Left forelimb (tissue), 1 donor: ENCODE measurements around the gene OLFM1.
"Not testable (repeated sequence)": the region's sequence is repeated elsewhere in the genome, so short reads cannot be mapped to it uniquely, and the experiment has no call there.

Source experiments
- DNase-seq: peaks from one replicate; pipeline ENCODE4 v3.0.0-alpha.2; 2018; ENCODE audit warnings: low spot score

Gene OLFM1

DNA sequence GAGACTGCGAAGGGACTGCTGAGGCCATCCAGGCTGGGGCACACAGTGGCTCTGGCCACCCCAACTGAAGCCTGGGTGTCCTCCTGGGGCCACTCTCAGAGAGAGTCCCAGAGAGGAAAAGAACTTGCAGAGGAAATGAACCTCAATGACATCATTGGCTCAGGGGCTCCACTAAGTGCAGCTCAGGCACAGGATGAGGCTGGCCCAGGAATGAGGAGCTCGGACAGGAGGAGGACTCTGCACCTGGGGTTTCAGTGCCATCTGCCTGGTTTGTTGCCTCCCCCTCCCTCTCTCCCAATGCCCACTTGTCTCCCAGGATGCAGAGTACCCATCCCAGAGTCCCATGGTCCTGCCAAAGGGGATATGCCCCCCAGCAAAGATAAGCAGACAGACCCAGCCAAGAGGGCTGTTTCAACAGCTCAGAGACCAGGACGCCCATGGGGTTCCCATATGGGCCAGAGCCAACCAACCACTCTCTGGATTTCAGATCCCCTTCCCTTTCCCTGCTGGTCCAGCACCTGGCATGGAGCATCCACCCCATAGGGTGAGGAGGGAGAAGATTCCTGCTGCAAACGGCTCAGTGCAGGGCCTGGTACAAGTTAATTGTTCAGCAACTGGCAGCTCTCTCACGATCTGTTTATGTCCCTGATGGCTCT, 26.9 kb upstream of the OLFM1 start:
- peak; percentile 57 for DNase-seq

DNA sequence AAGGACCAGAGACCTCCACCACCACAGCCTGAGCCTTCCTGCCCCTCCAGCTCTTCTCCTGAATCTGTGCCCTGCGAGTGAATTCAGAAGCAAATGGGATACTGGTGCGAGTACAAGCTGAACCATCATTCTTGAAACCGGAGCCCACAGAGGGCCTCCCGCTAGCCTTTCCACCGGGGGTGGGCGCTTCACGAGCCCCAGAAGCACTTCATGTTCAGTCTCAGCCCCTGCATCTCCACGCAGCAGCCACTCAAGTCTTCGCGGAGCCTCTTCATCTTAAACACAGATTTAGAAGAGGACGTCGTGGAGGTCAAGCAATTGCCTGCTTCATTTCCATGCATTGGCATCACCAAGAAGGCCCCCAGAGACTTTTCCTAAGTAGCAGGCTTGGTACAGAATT, 26.0 kb upstream of the OLFM1 start:
- no peak for DNase-seq

DNA sequence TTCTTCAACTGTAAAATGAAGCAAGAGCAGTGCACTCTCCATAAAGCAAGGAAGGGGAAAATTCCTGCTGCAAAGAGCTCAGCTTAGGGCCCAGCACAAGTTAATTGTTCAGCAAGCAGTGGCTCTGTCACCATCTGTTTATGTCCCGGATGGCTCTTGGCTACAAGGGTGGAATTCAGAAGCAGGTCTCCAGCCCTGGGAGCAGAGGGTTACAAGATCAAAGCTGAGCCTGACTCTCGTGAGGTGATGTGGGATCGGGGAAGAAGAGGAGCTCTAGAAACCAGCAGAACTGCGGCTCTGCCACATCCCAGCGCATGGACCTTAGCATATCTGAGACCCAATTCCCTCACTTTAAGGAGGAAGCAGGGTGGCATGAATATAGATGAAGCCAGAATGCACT, 25.2 kb upstream of the OLFM1 start:
- no peak for DNase-seq

DNA sequence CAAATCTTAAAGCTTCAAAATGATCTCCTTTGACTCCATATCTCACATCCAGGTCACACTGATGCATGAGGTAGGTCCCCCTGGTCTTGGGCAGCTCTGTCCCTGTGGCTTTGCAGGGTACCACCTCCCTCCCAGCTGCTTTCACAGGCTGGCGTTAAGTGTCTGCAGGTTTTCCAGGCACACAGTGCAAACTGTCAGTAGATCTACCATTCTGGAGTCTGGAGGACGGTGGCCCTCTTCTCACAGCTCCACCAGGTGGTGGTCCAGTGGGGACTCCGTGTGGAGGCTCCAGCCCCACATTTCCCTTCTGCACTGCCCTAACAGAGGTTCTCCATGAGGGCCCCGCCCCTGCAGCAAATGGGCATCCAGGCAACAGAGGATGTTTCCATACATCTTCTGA, 24.0 kb upstream of the OLFM1 start:
- not testable (repeated sequence) for DNase-seq

DNA sequence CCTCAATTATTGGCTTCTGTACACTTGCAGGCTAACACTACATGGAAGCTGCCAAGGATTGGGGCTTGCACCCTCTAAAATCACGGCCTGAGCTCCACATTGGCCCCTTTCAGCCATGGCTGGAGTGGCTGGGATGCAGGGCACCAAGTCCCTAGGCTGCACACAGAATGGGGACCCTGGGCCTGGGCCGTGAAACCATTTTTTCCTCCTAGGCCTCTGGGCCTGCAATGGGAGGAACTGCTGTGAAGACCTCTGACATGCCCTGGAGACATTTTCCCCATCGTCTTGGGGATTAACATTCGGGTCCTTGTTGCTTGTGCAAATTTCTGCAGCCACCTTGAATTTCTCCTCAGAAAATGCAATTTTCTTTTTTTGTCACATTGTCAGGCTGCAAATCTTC, 23.6 kb upstream of the OLFM1 start:
- DNase-seq = not testable (repeated sequence)

DNA sequence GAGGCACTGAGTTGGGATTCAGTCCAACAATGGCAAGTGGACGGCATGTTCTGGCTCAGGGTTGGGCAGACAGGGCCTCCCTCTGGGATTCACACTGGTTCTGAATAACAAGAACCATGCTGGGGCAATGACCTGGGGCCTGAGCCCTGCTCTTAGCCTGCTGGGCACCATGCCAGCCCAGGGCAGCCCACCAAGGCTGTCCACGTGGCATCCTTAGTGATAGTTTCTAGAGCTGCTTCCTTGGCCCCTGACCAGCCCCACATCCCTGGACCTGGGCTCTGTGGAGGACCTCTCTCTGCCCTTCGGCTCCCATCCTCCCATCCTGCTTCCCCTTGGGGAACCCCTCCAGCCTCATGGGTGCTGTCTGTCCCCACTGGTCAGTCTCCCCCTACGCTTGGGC, 22.3 kb upstream of the OLFM1 start:
- DNase-seq = peak; percentile 50

DNA sequence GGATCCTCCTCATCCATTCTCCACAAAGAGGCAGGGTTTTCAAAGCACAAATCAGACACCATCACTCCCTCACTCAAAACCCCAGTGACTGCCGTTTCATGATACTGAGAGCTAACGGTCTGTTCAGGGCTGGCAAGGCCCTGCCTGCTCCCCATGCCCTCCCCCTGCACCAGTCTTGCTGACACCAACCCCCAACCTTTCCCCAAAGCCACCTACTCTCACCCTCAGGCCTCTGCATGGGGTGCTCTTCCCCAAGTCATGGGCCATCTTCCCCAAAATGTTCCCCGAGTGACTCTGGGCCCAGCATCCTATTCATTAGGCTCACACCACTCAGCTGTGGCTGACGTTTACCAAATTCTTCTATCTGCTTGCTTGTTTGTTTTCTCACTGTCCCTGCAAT, 21.7 kb upstream of the OLFM1 start:
- DNase-seq = no peak

DNA sequence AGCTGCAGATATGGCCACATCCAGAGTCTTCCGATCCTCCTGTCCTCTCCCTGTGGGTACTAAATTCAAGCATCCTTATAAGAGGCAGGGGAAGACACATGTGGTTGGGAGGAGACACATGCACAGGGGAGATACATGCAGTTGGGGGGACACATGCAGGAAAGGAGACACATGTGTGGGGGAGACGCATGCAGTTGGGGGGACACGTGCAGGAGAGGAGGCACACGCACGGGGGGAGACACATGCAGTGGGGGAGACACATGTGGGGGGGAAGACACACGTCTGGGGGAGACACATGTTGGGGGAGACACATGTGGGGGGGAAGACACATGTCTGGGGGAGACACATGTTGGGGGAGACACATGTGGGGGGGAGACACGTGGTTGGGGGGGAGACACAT, 21.2 kb upstream of the OLFM1 start:
- DNase-seq = no peak

DNA sequence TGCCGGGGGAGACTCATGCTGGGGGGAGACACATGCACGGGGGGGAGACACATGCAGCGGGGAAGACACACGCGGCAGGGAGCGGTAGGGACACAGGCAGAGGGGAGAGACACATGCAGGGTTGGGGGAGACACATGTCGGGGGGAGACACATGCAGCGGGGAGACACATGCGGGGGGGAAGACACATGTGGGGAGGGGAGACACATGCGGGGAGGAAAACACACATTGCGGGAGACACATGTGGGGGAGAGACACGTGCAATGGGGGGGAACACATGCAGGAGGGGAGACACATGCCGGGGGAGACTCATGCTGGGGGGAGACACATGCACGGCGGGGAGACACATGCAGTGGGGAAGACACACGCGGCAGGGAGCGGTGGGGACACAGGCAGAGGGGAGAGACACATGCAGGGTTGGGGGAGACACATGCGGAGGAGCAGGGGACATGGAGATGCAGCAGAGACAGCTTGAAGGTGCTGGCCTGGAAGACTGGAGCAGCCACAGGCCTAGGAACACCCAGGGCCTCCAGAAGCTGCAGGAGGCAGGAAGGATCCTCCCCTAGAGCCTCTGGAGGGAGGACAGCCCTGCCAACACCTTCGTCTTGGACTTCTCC, 20.3 kb upstream of the OLFM1 start:
- peak; percentile 53 for DNase-seq

DNA sequence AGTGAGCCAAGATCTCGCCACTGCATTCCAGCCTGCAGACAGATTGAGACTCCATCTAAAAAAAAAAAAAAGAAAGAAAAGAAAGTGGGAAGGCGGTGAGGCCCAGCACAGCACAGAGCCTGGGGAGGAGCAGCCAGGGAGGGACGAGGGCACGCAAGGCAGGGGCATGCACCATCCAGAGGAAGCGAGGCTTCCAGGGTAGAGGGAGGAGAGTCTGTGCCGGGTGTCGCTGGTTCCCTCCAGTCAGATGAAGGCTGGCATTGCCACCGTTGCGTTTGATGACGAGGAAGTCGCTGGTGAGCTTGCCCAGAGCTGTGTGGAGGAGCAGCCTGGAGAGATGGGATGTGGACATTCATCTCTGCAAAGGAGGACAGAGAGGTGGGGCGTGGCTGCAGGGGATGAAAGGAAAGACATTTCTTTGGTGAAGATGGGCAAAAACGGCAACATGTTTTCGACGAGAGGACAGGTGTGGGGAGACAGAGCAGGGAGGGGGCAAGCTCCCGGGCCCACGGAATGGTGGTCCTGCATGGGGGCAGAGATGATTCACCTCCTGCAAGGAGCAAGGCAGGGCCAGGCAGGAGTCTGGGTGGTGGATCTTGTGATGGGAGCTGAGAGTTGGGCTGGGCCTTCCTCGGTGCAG, 18.6 kb upstream of the OLFM1 start:
- DNase-seq = peak; percentile 42

DNA sequence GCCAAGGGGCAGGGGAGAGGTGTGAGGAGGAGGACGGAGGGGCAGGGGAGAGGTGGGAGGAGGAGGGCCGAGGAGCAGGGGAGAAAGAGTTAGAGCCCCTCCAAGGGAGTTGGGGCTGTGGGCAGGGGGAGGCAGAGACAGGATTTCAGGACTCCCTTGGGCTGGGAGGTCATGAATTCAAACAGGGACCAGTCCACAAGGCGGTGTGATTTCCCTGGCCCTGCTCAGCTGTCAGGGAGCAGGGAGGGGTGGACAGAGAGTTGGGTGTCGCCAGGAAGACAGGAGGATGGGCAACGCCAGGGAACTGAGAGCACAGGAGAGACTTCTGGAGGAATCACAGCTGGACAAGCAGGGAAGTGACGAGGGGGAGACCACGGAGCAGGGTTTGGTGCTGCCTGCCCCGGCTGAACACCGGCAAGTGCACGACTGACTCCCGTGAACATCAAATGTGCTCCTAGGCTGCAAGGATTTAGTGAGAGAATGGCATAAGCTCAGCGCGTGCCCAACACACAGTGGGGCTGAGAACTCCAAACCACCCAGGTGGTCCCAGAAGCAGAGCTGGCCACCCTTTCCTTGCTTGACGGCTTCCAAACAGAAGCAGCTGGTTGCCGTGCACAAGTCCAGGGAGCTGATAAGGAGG, 17.8 kb upstream of the OLFM1 start:
- peak; percentile 33 for DNase-seq

DNA sequence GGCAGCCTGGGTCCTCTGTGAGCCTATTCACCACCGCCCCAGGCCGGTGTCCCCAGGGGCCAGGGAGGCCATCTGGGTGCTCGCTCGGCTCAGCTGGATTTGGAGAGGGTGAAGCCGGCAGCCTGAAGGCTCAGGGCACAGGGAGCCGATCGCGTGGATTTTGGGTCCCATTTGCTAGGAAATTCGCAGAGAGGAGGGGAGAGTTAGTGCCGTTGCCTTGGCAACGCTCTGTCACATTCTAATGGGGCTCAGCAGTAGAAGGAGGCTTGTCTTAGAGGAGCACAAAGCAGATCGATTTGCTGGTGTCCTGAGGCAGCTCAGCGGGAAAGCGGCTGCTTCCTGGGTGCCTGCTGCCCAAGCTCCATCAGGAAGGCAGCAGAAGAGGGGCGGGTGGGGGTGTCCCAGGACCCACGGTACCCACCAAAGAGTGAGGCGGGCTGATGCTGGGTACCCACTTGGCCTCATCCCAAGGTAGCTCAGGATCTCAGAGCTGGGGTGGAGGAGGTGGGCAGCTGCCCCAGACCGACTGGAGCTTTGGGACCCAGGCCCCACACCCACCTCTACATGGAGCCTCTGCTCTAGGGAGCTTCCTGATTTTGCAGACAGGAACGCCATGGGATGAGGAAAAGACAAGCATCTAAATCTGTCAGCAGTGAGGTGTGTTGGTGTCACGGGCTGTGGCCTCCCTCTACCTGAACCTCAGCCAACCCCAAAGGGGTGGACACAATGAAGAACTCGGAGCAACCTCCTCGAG, 17.1 kb upstream of the OLFM1 start:
- peak; percentile 48 for DNase-seq

DNA sequence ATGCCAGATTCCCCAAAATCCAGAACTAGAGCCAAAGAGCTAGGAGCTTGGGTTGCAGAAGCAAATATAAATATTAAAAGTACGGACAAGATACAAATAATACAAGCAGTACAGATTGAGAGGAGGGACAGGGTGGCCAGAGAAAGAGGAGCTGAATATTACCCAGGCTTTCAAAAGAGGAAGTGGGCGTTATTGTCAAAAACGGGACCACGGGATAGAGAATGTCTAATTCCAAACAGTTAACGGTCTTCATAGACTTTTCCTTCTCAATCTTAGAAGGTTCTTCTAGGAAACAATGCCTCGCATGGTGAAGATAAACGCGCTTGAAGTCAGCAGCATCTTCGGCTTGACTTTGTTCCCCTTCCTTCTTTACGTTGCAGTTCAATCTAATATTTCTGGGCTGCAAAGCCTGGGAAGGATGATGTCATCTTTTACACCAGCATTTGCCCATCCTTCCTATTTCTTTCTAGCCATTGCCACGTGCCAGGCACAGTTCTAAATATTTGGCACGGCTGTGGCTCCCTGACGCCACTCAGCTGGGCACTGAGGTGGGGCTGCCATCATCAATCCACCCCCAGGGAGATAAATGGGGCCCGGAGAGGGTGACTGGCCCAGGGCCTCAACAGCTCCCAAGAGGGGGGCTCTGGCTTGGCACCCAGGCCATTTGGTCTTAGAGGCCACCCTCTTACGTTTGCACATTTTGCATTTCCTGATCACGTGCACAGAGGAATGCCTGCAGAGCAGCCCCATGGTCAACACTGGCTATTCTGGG, 16.3 kb upstream of the OLFM1 start:
- no peak for DNase-seq

DNA sequence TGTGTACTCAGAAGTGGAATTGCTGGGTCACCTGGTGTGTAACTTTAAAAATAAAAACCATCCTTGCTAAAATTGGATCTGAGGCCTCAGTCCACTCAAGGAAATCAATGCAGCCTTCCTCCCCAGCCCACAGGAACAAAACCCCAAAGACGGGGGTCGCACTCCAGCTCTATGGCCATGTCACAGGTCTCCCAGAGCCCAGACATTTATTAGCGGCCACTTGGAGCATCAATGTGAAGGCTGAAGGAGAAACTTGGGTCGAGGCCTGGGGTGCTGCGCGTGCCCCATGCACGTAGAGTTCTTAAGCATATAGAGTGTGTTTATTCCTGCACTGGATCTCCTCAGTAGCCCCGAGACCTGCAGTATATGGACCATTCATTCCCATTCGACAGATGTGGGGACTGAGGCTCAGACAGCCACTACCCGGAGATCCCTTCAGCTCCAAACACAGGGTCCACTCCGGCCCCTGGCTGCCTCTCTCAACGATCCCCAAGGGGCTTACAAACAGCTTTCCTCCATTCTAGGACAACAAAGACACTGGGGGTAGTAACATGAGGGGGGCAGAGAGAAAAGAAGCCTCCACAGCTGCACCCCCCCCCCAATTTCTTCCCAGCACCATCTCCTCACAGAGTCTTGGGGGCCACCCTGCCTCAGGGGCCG, 14.3 kb upstream of the OLFM1 start:
- DNase-seq = peak; percentile 36

DNA sequence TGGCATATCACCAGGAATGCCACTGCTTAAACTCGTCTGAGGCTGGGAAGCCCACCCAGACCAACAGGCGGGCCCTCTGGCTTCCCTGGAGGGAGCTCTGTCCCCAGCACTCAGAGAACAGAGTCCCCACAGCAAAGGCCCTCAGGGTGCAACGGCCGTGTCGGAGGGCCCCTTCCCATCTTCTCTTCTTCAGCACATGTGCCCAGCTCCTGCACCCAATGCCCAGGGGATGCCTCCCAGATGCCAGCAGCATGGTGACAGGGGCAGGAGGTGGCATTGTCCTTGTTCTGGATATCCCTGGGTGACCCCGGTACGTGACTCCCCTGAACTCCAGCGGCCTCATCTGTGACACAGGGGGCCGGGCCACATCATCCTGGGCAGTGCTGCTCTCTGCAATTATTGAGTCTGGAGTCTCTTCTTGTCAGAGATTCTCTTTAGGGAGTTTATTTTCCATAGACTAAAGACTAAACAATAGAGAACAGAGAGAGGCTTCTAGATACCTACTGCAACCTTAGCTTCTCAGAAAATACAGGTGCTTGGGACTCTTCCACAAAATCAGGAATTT, 13.6 kb upstream of the OLFM1 start:
- peak; percentile 30 for DNase-seq

DNA sequence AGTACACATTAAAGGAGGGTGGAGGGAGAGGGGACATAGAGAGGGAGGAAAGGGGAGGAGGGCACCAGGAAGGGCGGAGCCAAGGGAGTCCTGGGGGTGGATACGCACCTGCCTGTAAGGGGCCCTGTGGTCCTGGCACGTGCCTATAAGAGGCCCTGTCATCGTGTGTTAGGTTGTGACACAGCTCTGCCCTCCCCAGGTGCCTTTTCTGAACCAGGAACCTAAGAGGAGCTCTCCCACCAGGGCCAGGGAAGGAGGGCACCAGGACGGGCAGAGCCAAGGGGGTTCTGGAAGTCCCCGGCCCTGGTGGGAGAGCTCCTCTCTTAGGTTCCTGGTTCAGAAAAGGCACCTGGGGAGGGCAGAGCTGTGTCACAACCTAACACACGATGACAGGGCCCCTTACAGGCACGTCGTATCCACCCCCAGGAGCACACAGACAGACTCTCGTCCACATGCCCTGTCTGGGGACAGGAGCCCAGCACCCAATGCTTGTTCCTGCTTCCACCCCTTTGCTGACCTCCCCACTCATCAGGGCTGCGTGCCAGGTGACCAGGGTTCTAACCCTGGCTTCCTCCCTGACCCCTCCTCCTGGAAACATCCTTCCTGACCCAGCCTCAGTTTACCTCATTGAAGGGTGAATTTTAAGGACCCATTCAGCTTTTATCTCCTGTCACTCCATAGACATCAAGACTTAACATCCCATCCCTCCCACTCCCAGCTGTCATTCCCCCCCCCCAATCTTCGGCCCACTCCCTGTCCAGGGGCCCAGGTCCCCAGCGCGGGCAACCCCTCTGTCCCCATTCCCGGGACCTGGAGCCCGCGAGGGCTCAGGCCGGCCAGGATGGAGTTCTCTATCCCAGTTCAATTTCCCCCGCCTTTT, 12.9 kb upstream of the OLFM1 start:
- peak; percentile 44 for DNase-seq

DNA sequence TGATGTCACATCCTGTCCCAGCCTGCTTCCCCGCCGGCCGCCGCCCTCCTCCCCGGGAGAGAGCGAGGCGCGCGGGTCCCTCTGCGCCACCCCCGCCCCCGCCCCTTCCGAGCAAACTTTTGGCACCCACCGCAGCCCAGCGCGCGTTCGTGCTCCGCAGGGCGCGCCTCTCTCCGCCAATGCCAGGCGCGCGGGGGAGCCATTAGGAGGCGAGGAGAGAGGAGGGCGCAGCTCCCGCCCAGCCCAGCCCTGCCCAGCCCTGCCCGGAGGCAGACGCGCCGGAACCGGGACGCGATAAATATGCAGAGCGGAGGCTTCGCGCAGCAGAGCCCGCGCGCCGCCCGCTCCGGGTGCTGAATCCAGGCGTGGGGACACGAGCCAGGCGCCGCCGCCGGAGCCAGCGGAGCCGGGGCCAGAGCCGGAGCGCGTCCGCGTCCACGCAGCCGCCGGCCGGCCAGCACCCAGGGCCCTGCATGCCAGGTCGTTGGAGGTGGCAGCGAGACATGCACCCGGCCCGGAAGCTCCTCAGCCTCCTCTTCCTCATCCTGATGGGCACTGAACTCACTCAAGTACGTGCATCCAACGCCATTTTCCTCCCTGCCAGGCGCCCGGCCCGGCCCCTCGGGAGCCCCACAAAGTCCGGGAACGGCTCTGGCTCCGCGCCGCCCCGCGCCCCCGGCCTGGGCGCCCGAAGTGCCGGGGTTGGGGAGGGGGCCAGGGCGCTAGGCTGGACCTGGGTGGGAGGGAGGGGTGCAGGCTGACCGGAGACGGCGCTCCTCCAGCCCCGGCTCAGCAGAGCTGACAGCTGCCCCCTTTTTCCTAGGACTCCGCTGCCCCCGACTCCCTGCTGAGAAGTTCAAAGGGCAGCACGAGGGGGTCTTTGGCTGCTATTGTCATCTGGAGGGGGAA, 12.0 kb upstream of the OLFM1 start:
- DNase-seq = peak; percentile 67

DNA sequence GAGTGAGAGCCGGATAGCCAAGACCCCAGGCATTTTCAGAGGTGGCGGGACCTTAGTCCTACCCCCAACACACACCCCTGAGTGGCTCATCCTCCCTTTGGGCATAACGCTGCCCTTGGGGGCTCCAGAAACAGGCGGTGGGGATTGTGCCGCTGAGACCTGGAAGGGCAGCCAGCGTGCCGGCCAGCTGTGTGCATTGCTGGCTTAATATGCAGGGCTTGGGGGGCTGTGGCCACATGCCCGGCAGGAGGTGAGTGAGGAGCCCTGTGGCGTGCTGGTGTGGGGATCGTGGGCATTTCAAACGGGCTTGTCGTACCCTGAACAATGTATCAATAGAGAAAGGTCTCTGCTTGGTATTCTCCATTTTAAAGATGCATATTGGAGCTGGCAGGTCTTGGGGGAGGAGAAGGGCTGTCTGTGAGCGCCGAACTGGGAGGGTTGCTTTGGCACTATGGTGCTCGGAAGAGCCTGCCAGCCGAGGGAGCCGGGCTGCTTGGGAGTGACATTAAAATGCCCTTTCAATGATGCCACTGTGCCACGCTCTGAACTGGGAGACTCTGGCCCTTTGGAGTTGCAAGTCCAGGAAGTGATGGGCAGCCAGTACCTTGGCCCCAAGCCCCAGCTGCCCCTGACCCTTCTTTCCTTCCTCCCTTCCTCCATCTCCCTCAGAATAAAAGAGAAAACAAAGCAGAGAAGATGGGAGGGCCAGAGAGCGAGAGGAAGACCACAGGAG, 11.2 kb upstream of the OLFM1 start:
- peak; percentile 38 for DNase-seq
